Astrocyte (in vitro differentiated cells and primary cell): Measurements from ENCODE around the gene TENM3.

Experiments used
- CTCF ChIP-seq: IDR thresholded peaks from 2 replicates; pipeline ENCODE4 v1.5.1; 2011; ENCODE audit warnings: low read depth, mild to moderate bottlenecking, inconsistent platforms, low read length, moderate library complexity; ENCODE audit not compliant: insufficient read depth
- EZH2 ChIP-seq: IDR thresholded peaks from 2 replicates; pipeline ENCODE4 v1.6.1; 2012; ENCODE audit warnings: mild to moderate bottlenecking, low read length, inconsistent platforms; ENCODE audit not compliant: insufficient read depth

GRCh38 chr4:182252220-182252619, 9.0 kb downstream of the TENM3 start:
- TF ChIP-seq CTCF (no peak), EZH2 (no peak)
